H1 (cell line): ENCODE data around the gene MOV10L1.

Experiments used
- CHD1 ChIP-seq: IDR thresholded peaks from 2 replicates; pipeline ENCODE4 v1.6.1; 2012; ENCODE audit warnings: low read depth, low read length, improper control_type of control experiment
- EP300 ChIP-seq, 2 experiments: IDR thresholded peaks; 1 replicate in 1 of 2; 2 replicates in 1 of 2; pipeline ENCODE4 v1.6.1; 2011 to 2012; ENCODE audit warnings: low read depth in 2 of 2, low read length in 2 of 2, mild to moderate bottlenecking in 2 of 2, borderline replicate concordance in 1 of 2, inconsistent platforms in 1 of 2, moderate library complexity in 1 of 2
- EZH2 ChIP-seq: fragments of 200-600 bp; sonication (generic); IDR thresholded peaks from 2 replicates; pipeline ENCODE4 v1.7.1; 2012; ENCODE audit warnings: low read depth, mild to moderate bottlenecking, moderate library complexity, low read length, inconsistent platforms; ENCODE audit not compliant: severe bottlenecking
- HDAC2 ChIP-seq, 2 experiments: fragments of 300-600 bp in 1 of 2; sonication (generic) in 1 of 2; IDR thresholded peaks; 2 replicates each; pipeline ENCODE4 v1.6.1; 2011 to 2012; ENCODE audit warnings: low read depth in 2 of 2, low read length in 2 of 2, mild to moderate bottlenecking in 2 of 2, moderate library complexity in 2 of 2, borderline replicate concordance in 1 of 2, inconsistent platforms in 1 of 2
- SP1 ChIP-seq: IDR thresholded peaks from 2 replicates; pipeline ENCODE4 v1.6.1; 2011; ENCODE audit warnings: low read depth, low read length
- TF ChIP-seq, protein P1 (sequence below), 3 experiments: IDR thresholded peaks; 1 replicate in 2 of 3; 2 replicates in 1 of 3; pipeline versions ENCODE4 v1.5.1 to v1.6.1; 2011; ENCODE audit warnings: low read length in 3 of 3, mild to moderate bottlenecking in 3 of 3, inconsistent platforms in 2 of 3, low read depth in 1 of 3, moderate library complexity in 1 of 3; ENCODE audit not compliant: insufficient read depth in 1 of 3; ENCODE audit errors: control extremely low read depth in 1 of 3

- TF ChIP-seq, protein P1, sequence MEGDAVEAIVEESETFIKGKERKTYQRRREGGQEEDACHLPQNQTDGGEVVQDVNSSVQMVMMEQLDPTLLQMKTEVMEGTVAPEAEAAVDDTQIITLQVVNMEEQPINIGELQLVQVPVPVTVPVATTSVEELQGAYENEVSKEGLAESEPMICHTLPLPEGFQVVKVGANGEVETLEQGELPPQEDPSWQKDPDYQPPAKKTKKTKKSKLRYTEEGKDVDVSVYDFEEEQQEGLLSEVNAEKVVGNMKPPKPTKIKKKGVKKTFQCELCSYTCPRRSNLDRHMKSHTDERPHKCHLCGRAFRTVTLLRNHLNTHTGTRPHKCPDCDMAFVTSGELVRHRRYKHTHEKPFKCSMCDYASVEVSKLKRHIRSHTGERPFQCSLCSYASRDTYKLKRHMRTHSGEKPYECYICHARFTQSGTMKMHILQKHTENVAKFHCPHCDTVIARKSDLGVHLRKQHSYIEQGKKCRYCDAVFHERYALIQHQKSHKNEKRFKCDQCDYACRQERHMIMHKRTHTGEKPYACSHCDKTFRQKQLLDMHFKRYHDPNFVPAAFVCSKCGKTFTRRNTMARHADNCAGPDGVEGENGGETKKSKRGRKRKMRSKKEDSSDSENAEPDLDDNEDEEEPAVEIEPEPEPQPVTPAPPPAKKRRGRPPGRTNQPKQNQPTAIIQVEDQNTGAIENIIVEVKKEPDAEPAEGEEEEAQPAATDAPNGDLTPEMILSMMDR (IDR thresholded peaks at IDR 0.05; ENCODE audit: control extremely low read depth in 1 of 3, insufficient read depth in 1 of 3, low read depth in 1 of 3, low read length in 3 of 3): no peak
- no peak for TF ChIP-seq CHD1
- TF ChIP-seq SP1: no peak
- no peak for TF ChIP-seq EP300 (IDR thresholded peaks at IDR 0.05; ENCODE audit: borderline replicate concordance in 1 of 2, low read depth in 2 of 2, low read length in 2 of 2)
- no peak for TF ChIP-seq HDAC2 (IDR thresholded peaks at IDR 0.05; ENCODE audit: borderline replicate concordance in 1 of 2, low read depth in 2 of 2, low read length in 2 of 2)
- no peak for TF ChIP-seq EZH2
These were observed 25.9 kb downstream of the MOV10L1 start for GRCh38 chr22:50115693-50116092.
